Panc1 (cell line): ENCODE measurements around the gene LRCH1.

Source experiments
- CTCF ChIP-seq: fragments of 450-650 bp; IDR thresholded peaks from 2 replicates; pipeline ENCODE4 v1.5.1; 2017; ENCODE audit warnings: mild to moderate bottlenecking
- POLR2AphosphoS5 ChIP-seq: IDR thresholded peaks from 2 replicates; pipeline ENCODE4 v1.6.1; 2012; ENCODE audit warnings: mild to moderate bottlenecking, low read depth, low read length, moderate library complexity
- REST ChIP-seq, 2 experiments: IDR thresholded peaks; 2 replicates each; pipeline ENCODE4 v1.6.1; 2011 to 2012; ENCODE audit warnings: low read depth in 2 of 2, control low read depth in 1 of 2, low read length in 1 of 2, mild to moderate bottlenecking in 1 of 2, moderate library complexity in 1 of 2; ENCODE audit not compliant: insufficient read depth in 1 of 2
- SIN3A ChIP-seq: IDR thresholded peaks from 2 replicates; pipeline ENCODE4 v1.6.1; 2012; ENCODE audit warnings: low read depth, mild to moderate bottlenecking, low read length, moderate library complexity, borderline replicate concordance; ENCODE audit not compliant: insufficient read depth

GRCh38 chr13:46686171-46686570 lies 133.2 kb downstream of the LRCH1 start:
- TF ChIP-seq CTCF (no peak), POLR2AphosphoS5 (no peak), REST (IDR thresholded peaks at IDR 0.05; ENCODE audit: insufficient read depth in 1 of 2, low read depth in 2 of 2, low read length in 1 of 2) (no peak), SIN3A (no peak)
